Activated CD8-positive, alpha-beta memory T cell treated with anti-CD3 and anti-CD28 coated beads, Interleukin-2, amount 50 U/mL, for 48 hours (primary cell): ENCODE measurements around the gene GANC.

Source experiments
- DNase-seq: peaks from one replicate; pipeline ENCODE4 v3.0.0-alpha.2; 2020

Gene GANC

DNA sequence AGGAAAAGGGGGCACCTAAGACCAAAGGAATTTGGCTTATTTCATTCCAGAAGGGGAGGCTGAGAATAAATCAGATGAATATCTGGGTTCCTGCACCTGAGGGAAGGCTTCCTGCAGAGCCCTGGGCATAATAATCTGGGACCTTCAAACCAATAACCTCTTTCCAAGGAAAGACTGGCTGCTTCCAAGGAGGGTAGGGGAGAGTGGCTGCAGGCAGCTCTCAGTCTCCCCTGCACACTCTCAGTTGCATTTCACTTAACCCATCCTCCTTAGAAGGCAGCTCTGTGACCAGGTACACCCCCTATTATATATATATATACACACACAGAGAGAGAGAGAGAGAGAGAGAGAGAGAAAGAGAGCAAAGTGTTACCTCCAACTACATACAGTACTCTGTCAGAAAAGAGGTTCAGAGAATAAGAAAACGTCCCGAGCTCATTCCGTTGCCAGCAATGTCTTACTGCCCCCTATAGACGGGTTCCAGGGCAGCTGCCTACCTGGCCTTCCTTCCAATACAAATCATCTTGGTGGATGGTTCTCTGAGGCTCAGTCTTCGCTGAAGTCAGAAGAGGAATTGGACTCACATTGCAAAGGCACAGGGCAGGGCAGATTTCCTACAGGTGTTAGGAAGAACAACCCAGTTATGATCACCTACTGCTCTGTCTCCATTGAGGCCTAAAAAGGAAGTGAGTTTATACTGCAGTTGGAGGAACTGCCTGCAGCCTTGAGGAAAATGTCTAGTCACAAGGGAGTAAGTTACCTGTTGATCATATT, 112.4 kb downstream of the GANC start:
- no peak for DNase-seq

DNA sequence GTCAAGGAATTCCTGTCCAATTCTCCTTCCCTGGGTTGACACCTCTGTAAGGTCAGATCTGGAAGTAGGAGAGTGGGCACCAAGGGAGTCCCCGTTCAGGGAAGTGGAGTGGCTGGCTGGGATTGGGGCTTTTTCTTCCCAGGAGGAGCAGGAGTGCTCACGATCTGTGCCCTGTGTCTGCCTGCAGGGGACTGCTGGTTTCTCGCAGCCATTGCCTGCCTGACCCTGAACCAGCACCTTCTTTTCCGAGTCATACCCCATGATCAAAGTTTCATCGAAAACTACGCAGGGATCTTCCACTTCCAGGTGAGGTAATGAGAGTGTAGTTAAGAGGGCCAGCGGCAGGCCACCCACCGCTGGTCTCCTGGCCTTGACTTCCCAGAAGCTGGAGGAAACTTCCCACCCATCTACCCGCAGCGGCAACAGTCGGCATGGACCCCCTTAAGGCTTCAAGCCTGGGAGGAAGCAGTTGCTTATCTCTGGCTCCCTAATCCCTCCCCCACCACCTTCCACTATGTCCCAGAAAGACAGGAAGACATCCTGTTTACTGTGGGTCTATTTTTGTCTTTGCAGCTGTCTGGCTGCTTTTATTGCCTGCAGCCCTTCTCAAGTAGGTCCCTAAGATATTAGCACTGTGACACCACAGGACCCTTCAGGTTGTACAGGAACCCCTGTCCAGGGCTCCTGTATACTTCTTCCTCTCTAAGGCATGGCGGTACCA, 113.1 kb downstream of the GANC start:
- DNase-seq: no peak

- DNase-seq: no peak
Measured at GRCh38 chr15:42387603-42388002, 114.6 kb downstream of the GANC start.

- DNase-seq: no peak
Measured at GRCh38 chr15:42392309-42393024, 119.5 kb downstream of the GANC start.

GRCh38 chr15:42394106-42394505, 121.1 kb downstream of the GANC start:
- no peak for DNase-seq

DNA sequence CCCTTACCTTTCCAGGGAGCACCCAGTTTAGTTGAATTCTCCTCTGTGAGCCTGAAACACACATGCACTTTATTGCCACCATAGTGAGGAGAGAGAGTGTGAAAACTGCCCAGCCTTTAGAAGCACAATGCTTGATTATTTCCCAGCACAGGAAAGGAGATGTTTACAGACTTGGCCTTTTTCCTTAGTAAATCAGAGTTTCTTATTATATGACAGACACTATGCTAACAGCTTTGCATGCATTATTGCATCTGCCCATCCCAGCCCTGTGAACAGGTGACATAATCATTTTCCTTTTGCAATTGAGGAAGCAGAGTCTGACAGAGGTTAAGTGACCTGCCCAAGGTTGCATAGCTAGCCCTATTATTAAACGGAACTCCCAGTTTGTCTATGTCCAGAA, 122.8 kb downstream of the GANC start:
- DNase-seq: no peak

DNA sequence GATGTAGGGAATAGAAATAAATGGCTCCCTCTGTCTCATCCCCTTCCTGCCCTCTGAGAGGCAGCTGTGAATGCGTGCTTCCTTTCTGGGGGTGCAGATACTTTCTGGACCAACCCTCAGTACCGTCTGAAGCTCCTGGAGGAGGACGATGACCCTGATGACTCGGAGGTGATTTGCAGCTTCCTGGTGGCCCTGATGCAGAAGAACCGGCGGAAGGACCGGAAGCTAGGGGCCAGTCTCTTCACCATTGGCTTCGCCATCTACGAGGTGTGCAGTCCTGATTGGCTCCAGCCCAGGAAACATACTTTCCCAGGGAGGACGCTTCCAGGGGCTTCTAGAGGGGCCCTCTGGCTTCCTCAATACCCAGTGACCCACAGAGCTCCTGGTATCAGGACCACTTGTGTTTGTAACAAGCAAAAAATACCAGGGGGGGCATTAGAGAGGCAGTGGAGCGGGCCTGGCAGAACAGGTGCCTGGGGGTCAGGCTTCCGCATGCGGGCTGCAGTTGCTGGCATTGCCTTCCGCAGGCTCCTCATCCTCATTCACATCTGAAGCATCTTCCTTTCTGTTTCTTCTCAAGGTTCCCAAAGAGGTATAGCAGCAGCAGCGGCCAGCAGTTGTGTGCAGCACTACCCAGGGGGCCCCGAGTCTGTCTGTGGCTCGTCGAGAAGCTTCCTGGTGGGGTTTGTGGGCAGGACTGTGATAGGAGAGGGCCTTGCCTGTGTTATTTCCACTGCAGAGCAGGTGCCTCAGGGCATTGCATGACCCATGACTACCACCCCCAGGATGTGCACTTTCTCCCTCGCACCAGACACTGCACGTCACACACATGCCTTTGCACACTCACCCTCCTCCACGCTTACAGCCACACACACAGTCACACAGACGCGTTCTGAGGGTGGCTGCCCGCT, 128.8 kb downstream of the GANC start:
- DNase-seq: no peak

GRCh38 chr15:42402455-42403205, 129.6 kb downstream of the GANC start:
- no peak for DNase-seq

GRCh38 chr15:42403389-42403788, 130.4 kb downstream of the GANC start:
- DNase-seq: no peak

- no peak for DNase-seq
Measured at GRCh38 chr15:42404461-42405235, 131.6 kb downstream of the GANC start.

- no peak for DNase-seq
Measured at GRCh38 chr15:42405863-42406482, 133.0 kb downstream of the GANC start.
